H1 (cell line): Measurements from ENCODE around the gene VEPH1. TPM values are rescaled to one million over a fixed set of nuclear protein-coding genes. Genes with fewer than 3 reads are reported as not detected.
A peak's percentile ranks its signal among the peaks of the same experiment; 100 is the strongest.

ENCODE experiments used
- CTCF ChIA-PET: fragments of 300-600 bp; sonication (Branson Sonifier 250); formaldehyde crosslinking; loops from one replicate; lab custom pipeline; 2021; ENCODE audit not compliant: partially characterized antibody; lab: Charles Lee
- POLR2A ChIA-PET: fragments of 300-600 bp; sonication (Branson Sonifier 250); formaldehyde crosslinking; loops from one replicate; lab custom pipeline; 2021; ENCODE audit warnings: inconsistent platforms; ENCODE audit not compliant: partially characterized antibody; lab: Charles Lee
- DNase-seq, 2 experiments: peaks; one replicate each; pipeline versions ENCODE4 v3.0.0 to v3.0.0-alpha.2; 2010 to 2022; ENCODE audit warnings: low spot score in 2 of 2, low read depth in 1 of 2, mixed read lengths in 1 of 2
- FAIRE-seq: peaks from 2 replicates; lab custom pipeline; 2011; peaks lifted over from hg19 to GRCh38; lab: Jason Lieb, UNC
- H2AFZ ChIP-seq: 2 replicates; pipeline ENCODE4 v1.8.1; 2012; ENCODE audit warnings: low read length, inconsistent platforms
- H2AK5ac ChIP-seq: 2 replicates; pipeline ENCODE4 v1.6.1; 2013; ENCODE audit warnings: low read depth, low read length
- H2BK120ac ChIP-seq: replicated peaks from 2 replicates; pipeline ENCODE3; 2013; ENCODE audit warnings: low read depth, low read length, inconsistent platforms
- H2BK12ac ChIP-seq: 2 replicates; pipeline ENCODE4 v1.6.1; 2013; ENCODE audit warnings: low read depth, low read length
- H2BK15ac ChIP-seq: 2 replicates; pipeline ENCODE4 v1.6.1; 2013; ENCODE audit warnings: low read length
- H2BK20ac ChIP-seq: 2 replicates; pipeline ENCODE4 v1.6.1; 2013; ENCODE audit warnings: low read length
- H2BK5ac ChIP-seq: 2 replicates; pipeline ENCODE4 v1.6.1; 2013; ENCODE audit warnings: low read depth, low read length
- H3K14ac ChIP-seq: 2 replicates; pipeline ENCODE4 v1.6.1; 2013; ENCODE audit warnings: inconsistent platforms; ENCODE audit not compliant: insufficient read length
- H3K18ac ChIP-seq: 2 replicates; pipeline ENCODE4 v1.6.1; 2013; ENCODE audit warnings: low read length; ENCODE audit errors: extremely low read depth
- H3K23ac ChIP-seq: 2 replicates; pipeline ENCODE4 v1.6.1; 2013; ENCODE audit warnings: inconsistent platforms; ENCODE audit not compliant: insufficient read length
- H3K23me2 ChIP-seq: 2 replicates; pipeline ENCODE4 v1.6.1; 2013; ENCODE audit warnings: low read depth, low read length
- H3K27ac ChIP-seq: 2 replicates; pipeline ENCODE4 v1.6.1; 2011; ENCODE audit warnings: low read depth, low read length, inconsistent platforms
- H3K27me3 ChIP-seq, 4 experiments: replicated peaks in 1 of 4; 1 replicate in 1 of 4; 2 replicates in 3 of 4; pipeline versions ENCODE4 v1.6.1 to v1.8.1; 2011 to 2013; ENCODE audit warnings: low read length in 3 of 4, mild to moderate bottlenecking in 3 of 4, inconsistent platforms in 2 of 4, mixed read lengths in 2 of 4, moderate library complexity in 1 of 4; ENCODE audit not compliant: control insufficient read depth in 3 of 4, insufficient read depth in 3 of 4; ENCODE audit errors: extremely low read depth in 1 of 4
- H3K36me3 ChIP-seq, 4 experiments: 2 replicates each; pipeline versions ENCODE4 v1.6.1 to v1.8.1; 2011 to 2013; ENCODE audit warnings: mild to moderate bottlenecking in 4 of 4, low read length in 3 of 4, moderate library complexity in 2 of 4, control low read depth in 1 of 4, inconsistent platforms in 1 of 4; ENCODE audit not compliant: insufficient read depth in 4 of 4, control insufficient read depth in 2 of 4
- H3K4ac ChIP-seq: replicated peaks from 2 replicates; pipeline ENCODE3; 2013; ENCODE audit warnings: low read length, low read depth, mixed read lengths, inconsistent platforms; ENCODE audit not compliant: insufficient read length
- H3K4me1 ChIP-seq, 4 experiments: replicated peaks in 1 of 4; 1 replicate in 1 of 4; 2 replicates in 3 of 4; pipeline versions ENCODE4 v1.6.1 to v1.8.1; 2011 to 2013; ENCODE audit warnings: low read length in 3 of 4, inconsistent platforms in 2 of 4, mixed read lengths in 1 of 4; ENCODE audit not compliant: insufficient read depth in 4 of 4, control insufficient read depth in 3 of 4
- H3K4me2 ChIP-seq, 2 experiments: 2 replicates each; pipeline versions ENCODE4 v1.6.1 to v1.8.1; 2011 to 2013; ENCODE audit warnings: low read depth in 2 of 2, low read length in 2 of 2, control low read depth in 1 of 2, inconsistent platforms in 1 of 2, mild to moderate bottlenecking in 1 of 2; ENCODE audit not compliant: insufficient read depth in 1 of 2
- H3K4me3 ChIP-seq, 4 experiments: fragments of 200-600, 300-600 bp in 1 of 4; sonication (generic), shearing (Covaris generic), sonication (Bioruptor Twin) in 1 of 4; 2 replicates each; pipeline versions ENCODE4 v1.5.1 to v1.8.1; 2011 to 2016; ENCODE audit warnings: low read length in 4 of 4, low read depth in 3 of 4, control low read depth in 2 of 4, inconsistent platforms in 2 of 4, mild to moderate bottlenecking in 2 of 4, mixed read lengths in 1 of 4, moderate library complexity in 1 of 4; ENCODE audit not compliant: insufficient read depth in 2 of 4; ENCODE audit errors: extremely low read depth in 1 of 4
- H3K56ac ChIP-seq: replicated peaks from 2 replicates; pipeline ENCODE3; 2013; ENCODE audit warnings: low read depth, mild to moderate bottlenecking, mixed read lengths, low read length, inconsistent platforms; ENCODE audit not compliant: insufficient read length
- H3K79me1 ChIP-seq: 2 replicates; pipeline ENCODE4 v1.6.1; 2013; ENCODE audit warnings: low read depth, low read length, control low read depth
- H3K79me2 ChIP-seq, 2 experiments: 2 replicates each; pipeline versions ENCODE4 v1.6.1 to v1.8.1; 2012 to 2013; ENCODE audit warnings: low read length in 2 of 2, mild to moderate bottlenecking in 2 of 2, inconsistent platforms in 1 of 2; ENCODE audit not compliant: insufficient read depth in 2 of 2, control insufficient read depth in 1 of 2
- H3K9ac ChIP-seq, 4 experiments: replicated peaks in 1 of 4; 1 replicate in 1 of 4; 2 replicates in 3 of 4; pipeline versions ENCODE4 v1.6.1 to v1.8.1; 2011 to 2013; ENCODE audit warnings: low read depth in 3 of 4, low read length in 3 of 4, control low read depth in 2 of 4, mild to moderate bottlenecking in 2 of 4, moderate library complexity in 2 of 4, inconsistent platforms in 1 of 4; ENCODE audit errors: extremely low read depth in 1 of 4
- H3K9me3 ChIP-seq, 2 experiments: 2 replicates each; pipeline versions ENCODE4 v1.6.1 to v1.8.1; 2012 to 2013; ENCODE audit warnings: mild to moderate bottlenecking in 2 of 2, moderate library complexity in 2 of 2, control low read depth in 1 of 2, inconsistent platforms in 1 of 2, low read depth in 1 of 2, low read length in 1 of 2, mixed read lengths in 1 of 2; ENCODE audit not compliant: insufficient read depth in 2 of 2
- H4K20me1 ChIP-seq, 2 experiments: replicated peaks in 1 of 2; 2 replicates each; pipeline versions ENCODE3 to v1.8.1; 2011 to 2013; ENCODE audit warnings: inconsistent platforms in 2 of 2, low read length in 2 of 2, mild to moderate bottlenecking in 1 of 2; ENCODE audit not compliant: insufficient read depth in 2 of 2, control insufficient read depth in 1 of 2
- H4K5ac ChIP-seq: 2 replicates; pipeline ENCODE4 v1.6.1; 2013; ENCODE audit warnings: low read length, low read depth, mixed read lengths, inconsistent platforms; ENCODE audit not compliant: insufficient read length
- H4K8ac ChIP-seq: 2 replicates; pipeline ENCODE4 v1.8.0; 2013; ENCODE audit warnings: mild to moderate bottlenecking, moderate library complexity, low read length, inconsistent platforms; ENCODE audit not compliant: insufficient read depth; ENCODE audit errors: extremely low read depth
- H4K91ac ChIP-seq: replicated peaks from 2 replicates; pipeline ENCODE3; 2013; ENCODE audit warnings: low read length, mixed read lengths, inconsistent platforms; ENCODE audit not compliant: insufficient read length
- CBX8 ChIP-seq: fragments of 300-800, 300-1000 bp; sonication (generic); IDR thresholded peaks from 2 replicates; pipeline ENCODE4 v1.7.1; 2016; ENCODE audit warnings: low read depth, low read length, borderline replicate concordance
- CEBPB ChIP-seq: IDR thresholded peaks from 2 replicates; pipeline ENCODE4 v1.6.1; 2012; ENCODE audit warnings: low read depth, low read length
- CREB1 ChIP-seq: IDR thresholded peaks from 2 replicates; pipeline ENCODE4 v1.6.1; 2012; ENCODE audit warnings: inconsistent platforms
- EZH2 ChIP-seq: fragments of 200-600 bp; sonication (generic); IDR thresholded peaks from 2 replicates; pipeline ENCODE4 v1.7.1; 2012; ENCODE audit warnings: low read depth, mild to moderate bottlenecking, moderate library complexity, low read length, inconsistent platforms; ENCODE audit not compliant: severe bottlenecking
- GABPA ChIP-seq: IDR thresholded peaks from 2 replicates; pipeline ENCODE4 v1.6.1; 2011; ENCODE audit warnings: mild to moderate bottlenecking, low read length, moderate library complexity, borderline replicate concordance; ENCODE audit not compliant: insufficient read depth
- KDM1A ChIP-seq: fragments of 200-600, 300-600 bp; sonication (generic); IDR thresholded peaks from 2 replicates; pipeline ENCODE4 v1.7.1; 2016; ENCODE audit warnings: mild to moderate bottlenecking, low read length, borderline replicate concordance
- POLR2AphosphoS5 ChIP-seq: IDR thresholded peaks from 2 replicates; pipeline ENCODE4 v1.6.1; 2011; ENCODE audit warnings: low read depth, low read length
- RXRA ChIP-seq: IDR thresholded peaks from 2 replicates; pipeline ENCODE4 v1.6.1; 2011; ENCODE audit warnings: low read depth, mild to moderate bottlenecking, low read length, moderate library complexity; ENCODE audit not compliant: insufficient read depth
- YY1 ChIP-seq: IDR thresholded peaks from 2 replicates; pipeline ENCODE4 v1.6.1; 2011; ENCODE audit warnings: low read depth, mild to moderate bottlenecking, low read length
- WGBS, 2 experiments: shearing (Covaris generic) in 1 of 2; methylation state at CpG; one replicate each; pipeline versions ENCODE4 v1.1.6 to v1.1.7; 2013 to 2015; ENCODE audit warnings: low lambda C conversion rate in 2 of 2, mixed read lengths in 2 of 2, inconsistent platforms in 1 of 2, low coverage in 1 of 2, missing lambda C conversion rate in 1 of 2; ENCODE audit not compliant: insufficient replicate concordance in 2 of 2, insufficient coverage in 1 of 2, insufficient read length in 1 of 2; ENCODE audit errors: extremely low coverage in 1 of 2, missing lambda C conversion rate in 1 of 2; 5-methylcytosine and 5-hydroxymethylcytosine counted together
- polyA plus RNA-seq, 7 experiments: library from polyadenylated mRNA; depleted of rRNA in 3 of 7; stranded (reverse) in 5 of 7; unstranded in 2 of 7; fragments of >200 nt in 5 of 7; fragments of 200-250 nt in 2 of 7; gene quantifications; 1 replicate in 5 of 7; 2 replicates in 1 of 7; 4 replicates in 1 of 7; pipeline versions ENCODE4 v1.2.1 to v1.2.3, GENCODE V29; 2011 to 2013; ENCODE audit warnings: missing spikeins in 2 of 7, mixed read lengths in 2 of 7
- total RNA-seq: library from RNA; stranded (reverse); fragmentation: NEBNext Ultra II Directional; extraction: Animal tissue kit (Norgen Biotek cat#: 25700); gene quantifications from 2 replicates; pipeline ENCODE4 v1.2.1, GENCODE V29; 2021

VEPH1 gene
- total and polyA plus RNA-seq, 2 of the 8 experiments (the other 6 are each of a cell fraction or from before 2014, with no cell fraction given) = 12.0 to 18.3 TPM

GRCh38 chr3:157406394-157406793 is 96.8 kb downstream of the VEPH1 start:
- no peak overlapping the region for H2AFZ ChIP-seq
- no peak for TF ChIP-seq CEBPB
- TF ChIP-seq CBX8 = no peak
- no peak for TF ChIP-seq EZH2
- TF ChIP-seq GABPA = no peak
- TF ChIP-seq POLR2AphosphoS5 = no peak
- no peak for TF ChIP-seq RXRA
- TF ChIP-seq KDM1A = no peak
- TF ChIP-seq CREB1 = no peak
- TF ChIP-seq YY1 = no peak

More at GRCh38 chr3:157406394-157406793, 96.8 kb downstream of the VEPH1 start:
- H2BK120ac ChIP-seq = no peak overlapping the region
- no peak overlapping the region for H4K8ac ChIP-seq
- no peak overlapping the region for H2BK15ac ChIP-seq
- no peaks in the 10 kb centered on the region for H3K23me2 ChIP-seq
- H2BK20ac ChIP-seq = no peak overlapping the region
- no peak overlapping the region for H3K4me2 ChIP-seq
- DNase-seq = no peak
- 0 out of 7 replicates have a peak overlapping the region, but pooled peaks of 1 of the 4 experiments have one; percentile 21 for H3K9ac ChIP-seq
- H3K4me3 ChIP-seq = no peak overlapping the region
- H3K36me3 ChIP-seq = no peaks in the 10 kb centered on the region
- no peak for FAIRE-seq
- no peak overlapping the region for H3K27ac ChIP-seq
- H3K18ac ChIP-seq = no peak overlapping the region
- H3K9me3 ChIP-seq = no peaks in the 10 kb centered on the region
- no peak overlapping the region for H4K5ac ChIP-seq
- H3K56ac ChIP-seq = no peak overlapping the region
- H2BK5ac ChIP-seq = no peak overlapping the region
- H3K4me1 ChIP-seq = peaks cover 0 to 10% (median 0%) of the 10 kb centered on the region in 4 experiments; a peak in 2 of 7 replicates
- no peak overlapping the region for H3K4ac ChIP-seq
- H4K20me1 ChIP-seq = no peaks in the 10 kb centered on the region
- no peaks in the 10 kb centered on the region for H3K79me1 ChIP-seq
- WGBS, 2 experiments = 74% methylated on average over 5 of the region's 5 CpGs; no CpG with 5 or more reads in 1 of the 2 experiments
- no peaks in the 10 kb centered on the region for H3K79me2 ChIP-seq
- H4K91ac ChIP-seq = no peak overlapping the region
- no peak overlapping the region for H2AK5ac ChIP-seq
- CTCF ChIA-PET = interaction anchor here (0.9 to 1.1 kb wide), 2 partner anchors 86 to 204 kb away, joined by 3 read pairs; no protein-coding TSS in a partner anchor
- no peaks in the 10 kb centered on the region for H3K27me3 ChIP-seq
- H3K14ac ChIP-seq = no peak overlapping the region
- H2BK12ac ChIP-seq = no peak overlapping the region
- no peak overlapping the region for H3K23ac ChIP-seq
- POLR2A ChIA-PET = no interaction called here
